ENCODE results near the gene CIAO3. TPM values are rescaled to one million over a fixed set of nuclear protein-coding genes. Genes with fewer than 3 reads are reported as not detected.

Gene CIAO3
- total RNA-seq, 1 experiment from 2014 or later = 21.9 TPM

DNA sequence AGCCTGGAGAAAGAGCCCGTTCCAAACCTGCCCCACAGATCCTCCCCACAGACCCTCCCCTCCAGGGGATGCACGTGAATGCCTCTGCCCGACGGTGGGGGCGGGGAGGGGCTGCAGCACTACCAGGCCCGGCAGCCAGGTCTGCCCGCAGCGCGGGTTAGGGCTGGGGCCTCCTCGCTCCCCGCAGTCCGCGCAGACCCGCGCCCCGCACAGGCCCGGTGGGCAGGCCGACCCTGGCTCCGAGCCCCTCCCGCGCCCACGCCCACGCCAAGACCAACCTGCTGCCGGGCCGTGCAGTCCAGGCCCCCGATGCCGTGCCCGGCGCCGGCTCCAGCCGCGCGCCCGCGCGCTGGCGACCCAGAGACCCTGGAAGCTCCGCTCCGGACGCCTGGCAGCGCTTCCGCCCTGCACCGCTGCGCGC lies 47.2 kb upstream of the CIAO3 start, which contains the start of gene RPUSD1:
Gene RPUSD1 (minus strand): TSS at position 404 of the 421 bp plus-strand sequence. CDS start 644 bp downstream, outside the sequence.
- H3K14ac ChIP-seq (ENCODE audit: insufficient read depth, low read length) = peak within 1 kb of the TSS; percentile 93
- H3K9me3 ChIP-seq (ENCODE audit: control insufficient read depth, low read depth, low read length) = no peaks in the 10 kb centered on the region
- no peak within 1 kb of the TSS for H2BK15ac ChIP-seq (ENCODE audit: low read depth, low read length)
- H3K4me1 ChIP-seq (ENCODE audit: insufficient read depth, low read length) = no peaks in the 10 kb centered on the region
- no peak within 1 kb of the TSS for H2AFZ ChIP-seq (ENCODE audit: low read length)
- no peaks in the 10 kb centered on the region; the same call in 1 of the 2 replicates for H3K79me2 ChIP-seq (ENCODE audit: insufficient read depth, low read length)
- Mint-ChIP-seq H3K4me3 (peak within 1 kb of the TSS; percentile 87 to 93), H3K27ac (peak within 1 kb of the TSS in 2 of 3 experiments; percentile 44 to 59; a peak in 3 of 7 replicates), H3K36me3 (ENCODE audit: insufficient read depth in 1 of 3, low read depth in 3 of 3) (peaks cover 8 to 28% (median 25%) of the 10 kb centered on the region in 3 experiments; a peak in 6 of 7 replicates), H3K27me3 (ENCODE audit: low read depth) (no peaks in the 10 kb centered on the region), H3K4me1 (peaks cover 0 to 2% of the 10 kb centered on the region in 2 experiments; a peak in 1 of 4 replicates), H3K9me3 (no peaks in the 10 kb centered on the region)
- H3K18ac ChIP-seq (ENCODE audit: insufficient read length, low read depth, low read length) = peak within 1 kb of the TSS; percentile 83
- peaks cover 11% of the 10 kb centered on the region for H3K23me2 ChIP-seq (ENCODE audit: insufficient read length, low read depth, low read length, poor library complexity, severe bottlenecking)
- no peak within 1 kb of the TSS for H4K91ac ChIP-seq (ENCODE audit: insufficient read length, low read depth, low read length)
- peak within 1 kb of the TSS; percentile 88 for H3K4me2 ChIP-seq (ENCODE audit: insufficient read depth, insufficient read length, low read length)
- no peak within 1 kb of the TSS for H4K5ac ChIP-seq (ENCODE audit: insufficient read length, low read depth, low read length)
- H3K27me3 ChIP-seq (ENCODE audit: insufficient read depth, low read length) = no peaks in the 10 kb centered on the region
- no peak within 1 kb of the TSS for H4K8ac ChIP-seq (replicated peaks; ENCODE audit: insufficient read length, low read depth, low read length)
- no peak within 1 kb of the TSS for H3K56ac ChIP-seq (ENCODE audit: insufficient read length, low read depth, low read length)
- peak within 1 kb of the TSS; percentile 63 for H3K9ac ChIP-seq (ENCODE audit: extremely low read depth, insufficient read length, low read length)
- H3K4ac ChIP-seq (ENCODE audit: low read depth, low read length) = no peak within 1 kb of the TSS
- peaks cover 2% of the 10 kb centered on the region for H3K79me1 ChIP-seq (ENCODE audit: insufficient read depth, low read depth, low read length, poor library complexity, severe bottlenecking)
- no peak for DNase-seq
- H2BK5ac ChIP-seq (ENCODE audit: insufficient read length, low read length) = no peak within 1 kb of the TSS
- H2AK5ac ChIP-seq (ENCODE audit: insufficient read length, low read length) = no peak within 1 kb of the TSS
- TF ChIP-seq CTCF (conservative IDR thresholded peaks at IDR 0.05) = no peak
- H2BK20ac ChIP-seq (ENCODE audit: low read depth, low read length, poor library complexity, severe bottlenecking) = no peak within 1 kb of the TSS
- H3T11ph ChIP-seq (ENCODE audit: low read length) = no peak within 1 kb of the TSS
- H2BK12ac ChIP-seq (ENCODE audit: insufficient read length, low read depth, low read length) = no peak within 1 kb of the TSS
- no peak within 1 kb of the TSS for H3K27ac ChIP-seq (ENCODE audit: insufficient read length, low read depth, low read length)
- WGBS (ENCODE audit: extremely low coverage, insufficient read length, low lambda C conversion rate) = no CpG with 5 or more reads among the region's 45 CpGs
- no peak within 1 kb of the TSS for H2BK120ac ChIP-seq (ENCODE audit: low read depth, low read length, poor library complexity, severe bottlenecking)
- H3K23ac ChIP-seq (ENCODE audit: insufficient read length, low read depth, low read length) = no peak within 1 kb of the TSS
- H4K20me1 ChIP-seq (ENCODE audit: control insufficient read depth, insufficient read depth, insufficient read length) = no peaks in the 10 kb centered on the region

Measured in H9 (cell line).